Measurements from ENCODE around the gene C2orf42. TPM values are rescaled to one million over a fixed set of nuclear protein-coding genes. Genes with fewer than 3 reads are reported as not detected.

Gene C2orf42
- total and polyA plus RNA-seq, 10 of the 15 experiments (the other 5 are each of a cell fraction or from before 2014, with no cell fraction given) = 5.5 to 19.8 (median 11.5) TPM

DNA sequence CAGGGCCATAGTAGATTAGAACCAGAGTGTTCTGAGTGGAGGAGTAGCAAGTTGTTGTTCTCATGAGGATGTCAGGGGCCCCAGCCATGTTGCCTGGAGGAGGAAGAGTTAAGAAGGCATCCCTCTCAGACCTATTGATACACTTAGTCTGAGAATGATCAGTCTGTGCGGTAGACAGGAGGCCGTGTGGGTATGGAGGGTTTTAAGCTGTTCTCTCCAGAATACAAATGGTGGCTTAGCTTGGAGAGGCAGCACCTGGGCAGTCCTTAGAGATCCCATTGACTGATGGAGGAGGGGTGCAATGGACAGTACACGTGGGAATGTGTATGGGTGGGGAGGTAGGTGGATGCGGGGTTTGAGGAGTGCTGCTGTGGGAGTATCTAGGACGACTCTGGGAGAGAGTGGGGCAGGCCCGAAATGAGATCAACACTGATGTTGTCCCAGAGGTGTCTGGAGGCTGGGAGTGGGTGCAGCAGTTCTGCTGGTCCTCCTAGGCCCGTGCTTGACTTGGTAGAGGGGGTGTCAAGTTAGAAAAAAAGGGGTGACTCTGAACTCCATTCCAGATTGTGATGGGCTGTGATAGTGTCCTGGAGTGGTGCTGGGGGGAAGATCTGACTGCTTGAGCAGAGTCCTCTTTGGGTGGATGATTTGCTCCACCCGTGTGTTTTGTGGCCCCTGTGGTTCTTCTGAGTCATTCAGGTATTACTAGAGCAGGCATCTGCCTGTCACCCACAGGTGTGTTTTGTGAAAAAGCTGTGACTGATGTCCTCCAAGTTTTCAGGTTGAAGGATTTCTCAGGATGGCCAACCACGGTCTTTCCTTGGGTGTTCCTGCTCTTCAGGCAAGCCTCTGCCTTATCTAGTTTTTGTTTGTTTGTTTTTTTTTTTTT is 44.7 kb downstream of the C2orf42 start (continued):
- TF ChIP-seq NR2F1 (conservative IDR thresholded peaks at IDR 0.05) = no peak; the same call in 1 of the 2 replicates
- peak; percentile 78; the same call in 1 of the 2 replicates for TF ChIP-seq IRF4 (IDR thresholded peaks at IDR 0.05; ENCODE audit: low read depth, low read length)
- TF ChIP-seq SPI1 (IDR thresholded peaks at IDR 0.05; ENCODE audit: borderline replicate concordance, insufficient read depth, low read depth, low read length) = no peak
- TF ChIP-seq SMAD5 (IDR thresholded peaks at IDR 0.05; ENCODE audit: low read depth) = no peak
- no peak for TF ChIP-seq PBX3 (IDR thresholded peaks at IDR 0.05; ENCODE audit: insufficient replicate concordance, low read depth, low read length)
- TF ChIP-seq SUPT20H (IDR thresholded peaks at IDR 0.05; ENCODE audit: borderline replicate concordance, control insufficient read depth, low read depth, low read length) = no peak
- no peak for TF ChIP-seq RFX5 (IDR thresholded peaks at IDR 0.05; ENCODE audit: low read depth, low read length)
- no peak for TF ChIP-seq HDAC2 (IDR thresholded peaks at IDR 0.05)
- TF ChIP-seq CUX1 (IDR thresholded peaks at IDR 0.05; ENCODE audit: insufficient replicate concordance, low read depth, low read length) = no peak
- TF ChIP-seq, protein P1, sequence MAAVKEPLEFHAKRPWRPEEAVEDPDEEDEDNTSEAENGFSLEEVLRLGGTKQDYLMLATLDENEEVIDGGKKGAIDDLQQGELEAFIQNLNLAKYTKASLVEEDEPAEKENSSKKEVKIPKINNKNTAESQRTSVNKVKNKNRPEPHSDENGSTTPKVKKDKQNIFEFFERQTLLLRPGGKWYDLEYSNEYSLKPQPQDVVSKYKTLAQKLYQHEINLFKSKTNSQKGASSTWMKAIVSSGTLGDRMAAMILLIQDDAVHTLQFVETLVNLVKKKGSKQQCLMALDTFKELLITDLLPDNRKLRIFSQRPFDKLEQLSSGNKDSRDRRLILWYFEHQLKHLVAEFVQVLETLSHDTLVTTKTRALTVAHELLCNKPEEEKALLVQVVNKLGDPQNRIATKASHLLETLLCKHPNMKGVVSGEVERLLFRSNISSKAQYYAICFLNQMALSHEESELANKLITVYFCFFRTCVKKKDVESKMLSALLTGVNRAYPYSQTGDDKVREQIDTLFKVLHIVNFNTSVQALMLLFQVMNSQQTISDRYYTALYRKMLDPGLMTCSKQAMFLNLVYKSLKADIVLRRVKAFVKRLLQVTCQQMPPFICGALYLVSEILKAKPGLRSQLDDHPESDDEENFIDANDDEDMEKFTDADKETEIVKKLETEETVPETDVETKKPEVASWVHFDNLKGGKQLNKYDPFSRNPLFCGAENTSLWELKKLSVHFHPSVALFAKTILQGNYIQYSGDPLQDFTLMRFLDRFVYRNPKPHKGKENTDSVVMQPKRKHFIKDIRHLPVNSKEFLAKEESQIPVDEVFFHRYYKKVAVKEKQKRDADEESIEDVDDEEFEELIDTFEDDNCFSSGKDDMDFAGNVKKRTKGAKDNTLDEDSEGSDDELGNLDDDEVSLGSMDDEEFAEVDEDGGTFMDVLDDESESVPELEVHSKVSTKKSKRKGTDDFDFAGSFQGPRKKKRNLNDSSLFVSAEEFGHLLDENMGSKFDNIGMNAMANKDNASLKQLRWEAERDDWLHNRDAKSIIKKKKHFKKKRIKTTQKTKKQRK (IDR thresholded peaks at IDR 0.05; ENCODE audit: low read depth, low read length) = no peak
- TF ChIP-seq ELK1 (IDR thresholded peaks at IDR 0.05; ENCODE audit: low read depth, low read length) = no peak
- no peak for TF ChIP-seq MYB (IDR thresholded peaks at IDR 0.05; ENCODE audit: borderline replicate concordance, low read depth, low read length)
- 0 out of 2 replicates have a peak, but pooled peaks have one; percentile 25 for TF ChIP-seq DPF2 (IDR thresholded peaks at IDR 0.05)
- no peak for TF ChIP-seq TARDBP (IDR thresholded peaks at IDR 0.05; ENCODE audit: borderline replicate concordance)
- no peak for TF ChIP-seq PML (IDR thresholded peaks at IDR 0.05; ENCODE audit: low read length)
- TF ChIP-seq MYC (IDR thresholded peaks at IDR 0.05; ENCODE audit: insufficient read depth, insufficient read length, insufficient replicate concordance, low read length, severe bottlenecking) = no peak
- no peak for TF ChIP-seq NFXL1 (IDR thresholded peaks at IDR 0.05; ENCODE audit: borderline replicate concordance)
- no peak for TF ChIP-seq NFYA (IDR thresholded peaks at IDR 0.05; ENCODE audit: borderline replicate concordance, low read depth, low read length)
- no peak for TF ChIP-seq SMC3 (IDR thresholded peaks at IDR 0.05; ENCODE audit: borderline replicate concordance, low read length)
